Liver (tissue), 3 donors: ENCODE data around the gene THAP7.

Source experiments
- CTCF ChIP-seq: fragments of 150-350 bp; IDR thresholded peaks from 2 replicates; pipeline ENCODE4 v1.5.1; 2017; ENCODE audit warnings: improper control_type of control experiment, low read depth, low read length; ENCODE audit not compliant: missing input control
- JUND ChIP-seq, 2 donors: IDR thresholded peaks; 2 replicates each; pipeline ENCODE4 v1.6.1; 2016; ENCODE audit warnings: antibody characterized with exemption in 2 of 2
- REST ChIP-seq: IDR thresholded peaks from 2 replicates; pipeline ENCODE4 v1.6.1; 2016; ENCODE audit warnings: antibody characterized with exemption, mild to moderate bottlenecking
- TAF1 ChIP-seq: conservative IDR thresholded peaks from 2 replicates; pipeline ENCODE4 v1.6.1; 2016; ENCODE audit warnings: antibody characterized with exemption, mild to moderate bottlenecking
- donor health status: healthy.
- donor health status: healthy.

GRCh38 chr22:20959578-20960461 lies 42.1 kb downstream of the THAP7 start:
- no peak for TF ChIP-seq CTCF
- no peak for TF ChIP-seq JUND (IDR thresholded peaks at IDR 0.05)
- TF ChIP-seq REST: no peak
- TF ChIP-seq TAF1: no peak
